A549 (cell line): Measurements from ENCODE around the gene DUSP7. TPM values are rescaled to one million over a fixed set of nuclear protein-coding genes. Genes with fewer than 3 reads are reported as not detected.

Experiments used
- ATAC-seq, 2 experiments: fragments of 200-7000 bp in 1 of 2; fragments of >200 bp in 1 of 2; cut with Nextera tagmentation in 1 of 2; cut with Tn5 transposase in 1 of 2; 3 replicates each; pipeline versions ENCODE4 v1.8.0 to v1.9.1; 2018 to 2020; ENCODE audit warnings: mild to moderate bottlenecking in 1 of 2, moderate library complexity in 1 of 2
- CTCF ChIA-PET: fragments of 300-600 bp; sonication (Branson Sonifier 250); formaldehyde crosslinking; extraction: SDS; loops from one replicate; lab custom pipeline; 2021; ENCODE audit warnings: antibody characterized with exemption, inconsistent platforms; lab: Yijun Ruan, JAX
- POLR2A ChIA-PET: fragments of 350-600 bp; formaldehyde crosslinking; extraction: SDS; loops from one replicate; lab custom pipeline; 2021; ENCODE audit warnings: antibody characterized with exemption, inconsistent platforms; lab: Yijun Ruan, JAX
- DNase-seq, 2 experiments: peaks; one replicate each; pipeline versions ENCODE4 v3.0.0 to v3.0.0-alpha.2; 2011 to 2016; ENCODE audit warnings: low read depth in 1 of 2, low spot score in 1 of 2
- FAIRE-seq: peaks from 2 replicates; lab custom pipeline; 2011; peaks lifted over from hg19 to GRCh38; lab: Jason Lieb, UNC
- H3K27ac ChIP-seq, 2 experiments: fragments of >200 bp; sonication (Bioruptor Twin); formaldehyde crosslinking; 3 replicates each; pipeline ENCODE4 v1.5.1; 2016 to 2017
- H3K4me1 ChIP-seq: fragments of >200 bp; sonication (Bioruptor Twin); formaldehyde crosslinking; 3 replicates; pipeline ENCODE4 v1.6.1; 2016
- H3K4me2 ChIP-seq: fragments of >200 bp; sonication (Bioruptor Twin); formaldehyde crosslinking; 3 replicates; pipeline ENCODE4 v1.6.1; 2016
- H3K4me3 ChIP-seq: fragments of >200 bp; sonication (Bioruptor Twin); formaldehyde crosslinking; 3 replicates; pipeline ENCODE4 v1.5.1; 2016
- H3K9me3 ChIP-seq: fragments of >200 bp; sonication (Bioruptor Twin); formaldehyde crosslinking; 3 replicates; pipeline ENCODE4 v1.6.1; 2016
- BHLHE40 ChIP-seq: IDR thresholded peaks from 2 replicates; pipeline ENCODE4 v1.6.1; 2012; ENCODE audit warnings: low read depth, low read length, inconsistent platforms
- CBX2 ChIP-seq: fragments of 200-600 bp; sonication (generic); IDR thresholded peaks from 2 replicates; pipeline ENCODE4 v1.6.1; 2016; ENCODE audit warnings: low read depth, mild to moderate bottlenecking, borderline replicate concordance
- CEBPB ChIP-seq, 2 experiments: fragments of >200 bp in 1 of 2; sonication (Bioruptor Twin) in 1 of 2; formaldehyde crosslinking in 1 of 2; IDR thresholded peaks; 2 replicates each; pipeline ENCODE4 v1.6.1; 2012 to 2016
- CHD2 ChIP-seq: fragments of 150-350 bp; IDR thresholded peaks from 2 replicates; pipeline ENCODE4 v1.6.1; 2014; ENCODE audit warnings: low read length; ENCODE audit not compliant: partially characterized antibody
- EHMT2 ChIP-seq: fragments of 200-600 bp; sonication (generic); IDR thresholded peaks from 2 replicates; pipeline ENCODE4 v1.6.1; 2016; ENCODE audit warnings: antibody characterized with exemption, low read depth, mild to moderate bottlenecking, moderate library complexity
- EP300 ChIP-seq, 2 experiments: fragments of >200 bp; sonication (Bioruptor Twin); formaldehyde crosslinking; IDR thresholded peaks; 2 replicates in 1 of 2; 3 replicates in 1 of 2; pipeline ENCODE4 v1.6.1; 2016 to 2017
- FOSB ChIP-seq: fragments of 250-450 bp; sonication (Bioruptor Pico); IDR thresholded peaks from 2 replicates; pipeline ENCODE4 v1.5.0; 2020; ENCODE audit warnings: mild to moderate bottlenecking, moderate library complexity
- FOSL2 ChIP-seq, 2 experiments: fragments of 450-650 bp in 1 of 2; fragments of >200 bp in 1 of 2; sonication (Bioruptor Twin) in 1 of 2; formaldehyde crosslinking; IDR thresholded peaks; 2 replicates each; pipeline versions ENCODE4 v1.5.0 to v1.6.1; 2016 to 2020; ENCODE audit warnings: mild to moderate bottlenecking in 1 of 2, moderate library complexity in 1 of 2
- FOXS1 ChIP-seq: fragments of 250-450 bp; sonication (Bioruptor Pico); IDR thresholded peaks from 2 replicates; pipeline ENCODE4 v1.5.0; 2020; ENCODE audit warnings: mild to moderate bottlenecking, moderate library complexity
- GATA3 ChIP-seq: IDR thresholded peaks from 2 replicates; pipeline ENCODE4 v1.6.1; 2012; ENCODE audit warnings: borderline replicate concordance
- HOXB13 ChIP-seq: fragments of 250-450 bp; sonication (Bioruptor Pico); IDR thresholded peaks from 2 replicates; pipeline ENCODE4 v1.5.0; 2020; ENCODE audit warnings: low read depth, mild to moderate bottlenecking, moderate library complexity
- KDM5A ChIP-seq: fragments of 200-600 bp; sonication (generic); IDR thresholded peaks from 2 replicates; pipeline ENCODE4 v1.6.1; 2016; ENCODE audit warnings: antibody characterized with exemption, mild to moderate bottlenecking
- MAFK ChIP-seq: fragments of 450-650 bp; IDR thresholded peaks from 2 replicates; pipeline ENCODE4 v1.6.1; 2014; ENCODE audit not compliant: partially characterized antibody
- MAZ ChIP-seq: fragments of 150-350 bp; IDR thresholded peaks from 2 replicates; pipeline ENCODE4 v1.6.1; 2014; ENCODE audit warnings: antibody characterized with exemption, low read depth, low read length, borderline replicate concordance
- NFE2L2 ChIP-seq: fragments of 150-350 bp; conservative IDR thresholded peaks from 2 replicates; pipeline ENCODE4 v1.6.1; 2014; ENCODE audit warnings: low read length
- NR3C1 ChIP-seq: fragments of >200 bp; sonication (Bioruptor Twin); formaldehyde crosslinking; IDR thresholded peaks from 3 replicates; pipeline ENCODE4 v1.6.1; 2017
- POLR2A ChIP-seq: IDR thresholded peaks from 2 replicates; pipeline ENCODE4 v1.6.1; 2012; ENCODE audit warnings: mild to moderate bottlenecking, low read length
- POLR2AphosphoS2 ChIP-seq: conservative IDR thresholded peaks from 2 replicates; pipeline ENCODE4 v1.6.1; 2012; ENCODE audit warnings: low read length, improper control_type of control experiment, inconsistent platforms
- RFX5 ChIP-seq: fragments of 450-650 bp; IDR thresholded peaks from 2 replicates; pipeline ENCODE4 v1.7.1; 2014; ENCODE audit warnings: antibody characterized with exemption, mild to moderate bottlenecking, moderate library complexity
- RNF2 ChIP-seq: fragments of 200-600 bp; sonication (generic); IDR thresholded peaks from 2 replicates; pipeline ENCODE4 v1.6.1; 2016; ENCODE audit warnings: low read depth, mild to moderate bottlenecking, antibody characterized with exemption, moderate library complexity, borderline replicate concordance
- SREBF2 ChIP-seq: fragments of 450-650 bp; IDR thresholded peaks from 2 replicates; pipeline ENCODE4 v1.6.1; 2014; ENCODE audit warnings: mild to moderate bottlenecking, moderate library complexity
- WGBS: methylation state at CpG from one replicate; pipeline ENCODE4 v1.1.6; 2017; ENCODE audit errors: missing lambda C conversion rate; 5-methylcytosine and 5-hydroxymethylcytosine counted together
- polyA plus RNA-seq, 4 experiments: library from polyadenylated mRNA; depleted of rRNA in 3 of 4; stranded (reverse); fragments of >200 nt; fragmentation: RNase III in 1 of 4; extraction: RNeasy Plus Mini Kit Qiagen cat#74134 plus additional on column Dnase treatment in 1 of 4; gene quantifications; 2 replicates in 3 of 4; 3 replicates in 1 of 4; pipeline ENCODE4 v1.2.3, GENCODE V29; 2011 to 2017
- TF ChIP-seq, protein P1 (sequence below): fragments of 200-600 bp; sonication (generic); IDR thresholded peaks from 2 replicates; pipeline ENCODE4 v1.6.1; 2016; ENCODE audit warnings: antibody characterized with exemption, mild to moderate bottlenecking, moderate library complexity
- TF ChIP-seq, protein P2 (sequence below): fragments of 150-350 bp; IDR thresholded peaks from 2 replicates; pipeline ENCODE4 v1.6.1; 2014; ENCODE audit warnings: low read depth, mild to moderate bottlenecking, low read length
- TF ChIP-seq, protein P3 (sequence below): IDR thresholded peaks from 2 replicates; pipeline ENCODE4 v1.6.1; 2012

Gene DUSP7
- polyA plus RNA-seq, 2 of the 4 experiments (the other 2 are of a cell fraction) = 4.4 to 4.8 TPM

DNA sequence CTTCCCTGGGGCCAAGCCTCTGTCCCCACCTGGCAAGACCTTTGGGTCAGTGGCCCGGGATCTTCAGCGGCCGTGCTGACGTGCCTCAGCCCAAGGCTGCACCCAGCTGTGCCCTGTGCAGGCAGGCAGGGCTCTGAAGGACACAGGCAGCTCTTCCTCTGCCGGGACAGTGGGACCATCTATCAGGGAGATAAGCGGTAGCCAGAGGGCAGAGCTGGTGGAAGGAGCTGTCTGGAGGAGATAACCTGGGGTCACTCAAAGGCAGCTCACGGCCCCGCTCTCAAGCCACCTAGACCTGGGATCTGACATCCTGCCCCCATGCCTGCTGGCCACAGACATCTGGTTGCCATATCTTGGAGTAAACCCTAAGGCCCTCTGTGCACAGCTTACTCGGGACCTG lies 27.3 kb downstream of the DUSP7 start:
- POLR2A ChIA-PET = no interaction called here
- Histone ChIP-seq H3K9me3 (no peaks in the 10 kb centered on the region), H3K27ac (no peak overlapping the region), H3K4me3 (no peak overlapping the region), H3K4me2 (no peak overlapping the region), H3K4me1 (no peaks in the 10 kb centered on the region)
- TF ChIP-seq CBX2 = no peak
- TF ChIP-seq HOXB13 = no peak
- no peak for TF ChIP-seq RFX5
- no peak for TF ChIP-seq FOXS1 (CRISPR knock-in tag)
- TF ChIP-seq FOSB = no peak
- TF ChIP-seq EHMT2 = no peak
- TF ChIP-seq MAZ = no peak
- no peak for TF ChIP-seq KDM5A
- TF ChIP-seq, protein P1, sequence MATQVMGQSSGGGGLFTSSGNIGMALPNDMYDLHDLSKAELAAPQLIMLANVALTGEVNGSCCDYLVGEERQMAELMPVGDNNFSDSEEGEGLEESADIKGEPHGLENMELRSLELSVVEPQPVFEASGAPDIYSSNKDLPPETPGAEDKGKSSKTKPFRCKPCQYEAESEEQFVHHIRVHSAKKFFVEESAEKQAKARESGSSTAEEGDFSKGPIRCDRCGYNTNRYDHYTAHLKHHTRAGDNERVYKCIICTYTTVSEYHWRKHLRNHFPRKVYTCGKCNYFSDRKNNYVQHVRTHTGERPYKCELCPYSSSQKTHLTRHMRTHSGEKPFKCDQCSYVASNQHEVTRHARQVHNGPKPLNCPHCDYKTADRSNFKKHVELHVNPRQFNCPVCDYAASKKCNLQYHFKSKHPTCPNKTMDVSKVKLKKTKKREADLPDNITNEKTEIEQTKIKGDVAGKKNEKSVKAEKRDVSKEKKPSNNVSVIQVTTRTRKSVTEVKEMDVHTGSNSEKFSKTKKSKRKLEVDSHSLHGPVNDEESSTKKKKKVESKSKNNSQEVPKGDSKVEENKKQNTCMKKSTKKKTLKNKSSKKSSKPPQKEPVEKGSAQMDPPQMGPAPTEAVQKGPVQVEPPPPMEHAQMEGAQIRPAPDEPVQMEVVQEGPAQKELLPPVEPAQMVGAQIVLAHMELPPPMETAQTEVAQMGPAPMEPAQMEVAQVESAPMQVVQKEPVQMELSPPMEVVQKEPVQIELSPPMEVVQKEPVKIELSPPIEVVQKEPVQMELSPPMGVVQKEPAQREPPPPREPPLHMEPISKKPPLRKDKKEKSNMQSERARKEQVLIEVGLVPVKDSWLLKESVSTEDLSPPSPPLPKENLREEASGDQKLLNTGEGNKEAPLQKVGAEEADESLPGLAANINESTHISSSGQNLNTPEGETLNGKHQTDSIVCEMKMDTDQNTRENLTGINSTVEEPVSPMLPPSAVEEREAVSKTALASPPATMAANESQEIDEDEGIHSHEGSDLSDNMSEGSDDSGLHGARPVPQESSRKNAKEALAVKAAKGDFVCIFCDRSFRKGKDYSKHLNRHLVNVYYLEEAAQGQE = no peak
- no peak for TF ChIP-seq MAFK
- no peak for TF ChIP-seq NR3C1
- no peak for TF ChIP-seq EP300 (IDR thresholded peaks at IDR 0.05)
- TF ChIP-seq CEBPB (IDR thresholded peaks at IDR 0.05) = no peak
- ATAC-seq = no peak
- DNase-seq = no peak
- WGBS = 100% methylated on average over 1 of the region's 9 CpGs
- CTCF ChIA-PET = interaction anchor here (0.7 to 0.8 kb wide), 3 partner anchors 25 to 94 kb away, joined by 3 read pairs; no protein-coding TSS in a partner anchor
- no peak for FAIRE-seq

DNA sequence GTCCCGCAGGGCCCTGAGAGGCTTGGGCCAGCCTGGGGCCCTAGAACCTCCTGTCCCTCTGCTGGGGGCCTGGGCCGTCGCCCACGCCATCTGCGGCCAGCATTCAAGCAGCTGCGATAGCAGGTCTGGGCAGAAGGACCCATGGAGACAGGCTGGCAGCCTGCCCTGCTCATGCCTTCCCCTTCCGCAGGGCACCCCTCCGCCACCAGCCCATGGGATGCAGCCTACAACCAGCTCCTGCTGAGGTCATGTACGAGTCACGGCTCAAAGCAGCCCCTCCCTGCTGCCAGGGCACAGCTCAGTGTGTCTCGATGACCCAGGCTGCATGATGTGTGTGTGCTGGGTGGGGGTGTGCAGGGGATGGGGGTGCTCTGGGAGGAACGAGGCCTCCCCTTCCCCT lies 27.8 kb downstream of the DUSP7 start:
- H3K4me1 ChIP-seq = no peaks in the 10 kb centered on the region
- no peak for FAIRE-seq
- H3K4me2 ChIP-seq = no peak overlapping the region
- ChIA-PET CTCF (interaction anchor here (0.7 to 0.8 kb wide), 3 partner anchors 25 to 95 kb away, joined by 3 read pairs; no protein-coding TSS in a partner anchor), POLR2A (no interaction called here)
- H3K9me3 ChIP-seq = no peaks in the 10 kb centered on the region
- TF ChIP-seq BHLHE40 (no peak), NFE2L2 (no peak), FOSL2 (IDR thresholded peaks at IDR 0.05) (no peak), FOSL2 (CRISPR knock-in tag; IDR thresholded peaks at IDR 0.05) (no peak)
- TF ChIP-seq, protein P2, sequence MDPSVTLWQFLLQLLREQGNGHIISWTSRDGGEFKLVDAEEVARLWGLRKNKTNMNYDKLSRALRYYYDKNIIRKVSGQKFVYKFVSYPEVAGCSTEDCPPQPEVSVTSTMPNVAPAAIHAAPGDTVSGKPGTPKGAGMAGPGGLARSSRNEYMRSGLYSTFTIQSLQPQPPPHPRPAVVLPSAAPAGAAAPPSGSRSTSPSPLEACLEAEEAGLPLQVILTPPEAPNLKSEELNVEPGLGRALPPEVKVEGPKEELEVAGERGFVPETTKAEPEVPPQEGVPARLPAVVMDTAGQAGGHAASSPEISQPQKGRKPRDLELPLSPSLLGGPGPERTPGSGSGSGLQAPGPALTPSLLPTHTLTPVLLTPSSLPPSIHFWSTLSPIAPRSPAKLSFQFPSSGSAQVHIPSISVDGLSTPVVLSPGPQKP = no peak
- TF ChIP-seq, all 56 proteins: peak for 0
- Histone ChIP-seq H3K4me3 (no peak overlapping the region), H3K27ac (no peak overlapping the region)
- DNase-seq = no peak
- no peak; a peak in 1 of 6 replicates for ATAC-seq
- WGBS = 0% methylated on average over 1 of the region's 12 CpGs

DNA sequence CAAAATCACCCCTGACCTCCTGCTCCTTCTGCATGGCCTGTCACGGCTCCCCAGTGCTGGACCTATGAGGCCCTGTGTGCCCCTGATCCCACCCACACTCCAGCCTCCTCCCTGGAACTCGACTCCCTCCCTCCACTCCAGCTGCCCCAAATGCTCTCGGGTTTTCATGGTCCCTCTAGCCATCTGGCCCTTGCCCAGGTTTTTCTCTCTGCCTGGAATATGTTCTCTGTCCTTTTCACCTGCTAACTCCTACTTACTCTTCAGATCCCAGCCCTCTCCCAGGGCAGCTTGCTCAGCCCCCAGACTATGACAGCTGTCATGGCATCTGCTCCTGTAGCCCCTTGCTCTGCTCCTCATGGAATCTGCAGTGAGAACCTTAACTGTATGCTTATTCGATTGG lies 30.3 kb downstream of the DUSP7 start:
- no peak for ATAC-seq
- 57% methylated on average over 4 of the region's 4 CpGs for WGBS
- Histone ChIP-seq H3K4me1 (no peaks in the 10 kb centered on the region), H3K9me3 (no peaks in the 10 kb centered on the region), H3K4me3 (no peak overlapping the region), H3K4me2 (no peak overlapping the region), H3K27ac (no peak overlapping the region)
- TF ChIP-seq, protein P3, sequence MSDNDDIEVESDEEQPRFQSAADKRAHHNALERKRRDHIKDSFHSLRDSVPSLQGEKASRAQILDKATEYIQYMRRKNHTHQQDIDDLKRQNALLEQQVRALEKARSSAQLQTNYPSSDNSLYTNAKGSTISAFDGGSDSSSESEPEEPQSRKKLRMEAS = no peak
- no peak for TF ChIP-seq GATA3
- no peak for TF ChIP-seq NFE2L2
- no peak for TF ChIP-seq RNF2
- TF ChIP-seq CHD2 = no peak
- no peak for TF ChIP-seq POLR2AphosphoS2
- TF ChIP-seq POLR2A = no peak
- no peak for TF ChIP-seq SREBF2
- CTCF ChIA-PET = interaction anchor here (0.8 kb wide), 1 partner anchor 11 kb away, joined by 3 read pairs; no protein-coding TSS in a partner anchor
- no peak for FAIRE-seq
- POLR2A ChIA-PET = no interaction called here
- DNase-seq = no peak
